Measurements from ENCODE around the gene OXSR1. TPM values are rescaled to one million over a fixed set of nuclear protein-coding genes. Genes with fewer than 3 reads are reported as not detected.
"Not testable (repeated sequence)": the region's sequence is repeated elsewhere in the genome, so short reads cannot be mapped to it uniquely, and the experiment has no call there.

OXSR1 gene
- total RNA-seq, 2 experiments from 2014 or later, result 57.3 to 59.9 TPM

GRCh38 chr3:38207254-38208003, 42.1 kb downstream of the OXSR1 start:
- Mint-ChIP-seq H3K27me3 (no peaks in the 10 kb centered on the region), H3K4me1 (peaks cover 61% of the 10 kb centered on the region), H3K9me3 (peaks cover 1% of the 10 kb centered on the region), H3K27ac (no peak overlapping the region), H3K4me3 (no peak overlapping the region), H3K36me3 (peaks cover 34% of the 10 kb centered on the region)
- no peak for DNase-seq

DNA sequence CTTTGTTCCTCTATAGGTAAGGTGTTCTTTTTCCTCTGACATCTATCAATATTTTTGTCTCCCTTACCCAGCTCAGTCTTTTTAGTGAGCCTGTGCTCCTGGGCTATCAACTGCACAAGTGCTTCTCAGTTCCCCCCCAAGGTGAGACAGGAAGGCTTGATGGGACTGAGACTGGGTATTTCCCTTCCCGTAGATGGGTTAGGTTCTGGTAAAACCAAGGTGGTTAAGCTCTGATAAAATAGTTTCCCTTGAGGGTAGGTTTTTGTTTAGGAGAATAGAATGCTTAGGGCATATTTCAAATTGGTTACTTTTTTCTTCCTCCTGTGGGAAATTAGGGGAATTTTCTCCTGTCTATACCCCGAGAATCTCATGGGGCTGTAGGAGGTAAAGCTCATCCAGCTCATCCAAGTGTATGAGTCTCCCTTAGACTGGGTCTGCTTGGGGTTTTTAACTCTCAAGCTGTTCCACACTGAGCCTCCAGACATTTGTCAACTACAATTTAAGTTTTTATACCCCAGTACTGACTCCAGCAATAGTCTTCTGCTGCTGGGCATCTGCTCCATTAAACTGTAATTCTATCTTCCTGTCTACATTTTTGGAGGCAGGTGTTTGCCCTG, 44.9 kb downstream of the OXSR1 start:
- Mint-ChIP-seq H3K4me1 (peaks cover 59% of the 10 kb centered on the region), H3K4me3 (no peak overlapping the region), H3K27ac (no peak overlapping the region), H3K9me3 (peaks cover 1% of the 10 kb centered on the region), H3K27me3 (no peaks in the 10 kb centered on the region), H3K36me3 (peaks cover 38% of the 10 kb centered on the region)
- no peak for DNase-seq

GRCh38 chr3:38212141-38212540, 46.8 kb downstream of the OXSR1 start:
- no peak overlapping the region for H3K4me3 Mint-ChIP-seq
- no peak for DNase-seq
- peaks cover 48% of the 10 kb centered on the region for H3K4me1 Mint-ChIP-seq
- no peaks in the 10 kb centered on the region for H3K27me3 Mint-ChIP-seq
- peaks cover 38% of the 10 kb centered on the region for H3K36me3 Mint-ChIP-seq
- H3K9me3 Mint-ChIP-seq, result peaks cover 1% of the 10 kb centered on the region
- H3K27ac Mint-ChIP-seq, result no peak overlapping the region

- Mint-ChIP-seq H3K36me3 (peaks cover 26% of the 10 kb centered on the region), H3K9me3 (no peaks in the 10 kb centered on the region), H3K4me3 (no peak overlapping the region), H3K4me1 (peaks cover 35% of the 10 kb centered on the region), H3K27ac (no peak overlapping the region), H3K27me3 (no peaks in the 10 kb centered on the region)
- no peak for DNase-seq
Measured at GRCh38 chr3:38214560-38214959, 49.2 kb downstream of the OXSR1 start.

DNA sequence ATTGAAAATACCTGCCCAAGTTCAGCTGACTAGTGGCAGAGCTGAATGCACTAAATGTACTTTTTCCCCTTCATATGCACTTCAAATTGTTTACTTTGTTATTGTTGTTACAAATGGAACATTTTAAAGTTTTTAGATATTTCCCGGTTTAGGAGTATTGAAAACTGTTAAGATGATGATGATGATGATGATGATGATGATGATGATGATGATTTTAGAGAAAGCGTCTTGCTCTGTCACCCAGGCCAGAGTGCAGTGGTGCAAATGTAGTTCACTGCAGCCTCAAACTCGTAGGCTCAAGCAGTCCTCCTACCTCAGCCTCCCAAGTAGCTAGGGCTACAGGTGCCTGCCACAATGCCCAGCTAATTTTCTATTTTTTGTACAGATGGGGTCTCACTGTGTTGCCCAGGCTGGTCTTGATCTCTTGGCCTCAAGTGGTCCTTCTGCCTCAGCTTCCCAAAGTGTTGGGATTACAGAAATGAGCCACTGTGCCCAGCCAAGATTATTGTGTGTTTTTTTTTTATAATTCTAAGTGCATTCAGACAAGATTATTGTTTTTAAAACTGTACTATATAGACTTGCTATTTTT, 54.4 kb downstream of the OXSR1 start:
- Mint-ChIP-seq H3K4me3 (no peak overlapping the region), H3K9me3 (no peaks in the 10 kb centered on the region), H3K27me3 (no peaks in the 10 kb centered on the region), H3K4me1 (peaks cover 6% of the 10 kb centered on the region), H3K27ac (no peak overlapping the region), H3K36me3 (peaks cover 18% of the 10 kb centered on the region)
- DNase-seq, result no peak

DNA sequence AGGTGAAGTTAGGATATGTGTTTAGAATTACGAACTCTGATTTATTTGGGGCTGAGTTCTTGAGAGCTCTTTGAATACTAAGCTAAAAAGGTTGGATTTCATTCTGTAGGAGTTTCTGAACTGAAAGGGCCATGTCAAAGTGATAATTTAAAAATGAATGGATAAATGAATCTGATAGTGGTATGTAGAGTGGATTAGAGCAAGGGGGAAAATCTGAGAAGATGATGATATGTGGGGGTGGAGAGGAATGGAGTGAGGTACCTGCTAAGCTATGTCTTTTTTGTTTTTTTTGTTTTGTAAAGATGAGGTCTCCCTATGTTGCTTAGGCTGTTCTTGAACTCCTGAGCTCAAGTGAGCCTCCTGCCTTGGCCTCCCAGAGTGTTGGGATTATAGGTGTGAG, 55.7 kb downstream of the OXSR1 start:
- H3K9me3 Mint-ChIP-seq, result no peaks in the 10 kb centered on the region
- H3K36me3 Mint-ChIP-seq, result peaks cover 20% of the 10 kb centered on the region
- H3K27ac Mint-ChIP-seq, result no peak overlapping the region
- H3K4me1 Mint-ChIP-seq, result peaks cover 6% of the 10 kb centered on the region
- no peak overlapping the region for H3K4me3 Mint-ChIP-seq
- DNase-seq, result no peak
- no peaks in the 10 kb centered on the region for H3K27me3 Mint-ChIP-seq

GRCh38 chr3:38222032-38222634, 56.8 kb downstream of the OXSR1 start:
- Mint-ChIP-seq H3K36me3 (peaks cover 18% of the 10 kb centered on the region), H3K4me1 (peaks cover 6% of the 10 kb centered on the region), H3K4me3 (no peak overlapping the region), H3K27me3 (no peaks in the 10 kb centered on the region), H3K9me3 (no peaks in the 10 kb centered on the region), H3K27ac (no peak overlapping the region)
- DNase-seq, result no peak

DNA sequence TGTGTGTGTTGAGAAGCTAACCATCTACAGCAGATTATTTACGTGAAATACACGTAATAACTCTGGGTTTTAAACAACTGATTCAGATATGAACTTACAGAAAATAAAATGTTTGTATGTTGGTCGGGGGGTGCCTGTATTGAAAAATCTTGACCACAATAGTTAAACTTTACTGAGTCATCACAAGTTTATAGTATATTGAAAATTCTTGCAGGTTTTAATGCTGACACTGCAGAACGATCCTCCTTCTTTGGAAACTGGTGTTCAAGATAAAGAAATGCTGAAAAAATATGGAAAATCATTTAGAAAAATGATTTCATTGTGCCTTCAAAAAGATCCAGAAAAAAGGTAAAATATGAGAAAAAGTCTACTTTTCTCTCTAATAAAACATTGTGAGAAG, 59.0 kb downstream of the OXSR1 start:
- Mint-ChIP-seq H3K9me3 (no peaks in the 10 kb centered on the region), H3K36me3 (peaks cover 26% of the 10 kb centered on the region), H3K4me1 (peaks cover 6% of the 10 kb centered on the region)

DNA sequence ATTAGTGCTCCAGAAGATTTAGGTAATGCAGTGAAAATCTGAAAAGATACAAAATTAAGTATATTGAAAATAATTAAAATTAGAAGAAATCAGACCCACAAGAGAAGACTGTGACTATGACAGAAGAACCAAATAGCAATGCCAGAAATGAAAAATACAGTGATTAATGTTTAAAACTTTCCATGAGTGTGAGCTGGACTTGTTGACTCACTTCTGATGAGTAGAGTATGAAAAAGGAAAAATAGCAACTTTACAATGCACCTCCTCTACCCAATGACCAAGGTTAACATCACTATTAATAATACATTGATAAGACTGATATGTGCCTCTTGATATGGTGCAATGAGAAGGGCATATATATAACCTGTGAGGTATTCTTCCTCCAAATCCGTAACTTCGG, 60.9 kb downstream of the OXSR1 start:
- no peak for DNase-seq
- H3K27me3 Mint-ChIP-seq, result no peaks in the 10 kb centered on the region
- H3K27ac Mint-ChIP-seq, result no peak overlapping the region
- no peaks in the 10 kb centered on the region for H3K9me3 Mint-ChIP-seq
- peaks cover 28% of the 10 kb centered on the region for H3K36me3 Mint-ChIP-seq
- H3K4me1 Mint-ChIP-seq, result no peaks in the 10 kb centered on the region
- no peak overlapping the region for H3K4me3 Mint-ChIP-seq

More for the DNA sequence above, 59.0 kb downstream of the OXSR1 start:
- H3K4me3 Mint-ChIP-seq, result no peak overlapping the region
- no peak overlapping the region for H3K27ac Mint-ChIP-seq
- DNase-seq, result no peak
- H3K27me3 Mint-ChIP-seq, result no peaks in the 10 kb centered on the region

- no peak overlapping the region for H3K27ac Mint-ChIP-seq
- DNase-seq, result no peak
- no peak overlapping the region for H3K4me3 Mint-ChIP-seq
- H3K9me3 Mint-ChIP-seq, result no peaks in the 10 kb centered on the region
- H3K36me3 Mint-ChIP-seq, result peaks cover 37% of the 10 kb centered on the region
- H3K4me1 Mint-ChIP-seq, result no peaks in the 10 kb centered on the region
- no peaks in the 10 kb centered on the region for H3K27me3 Mint-ChIP-seq
Measured at GRCh38 chr3:38227989-38228388, 62.7 kb downstream of the OXSR1 start.

- DNase-seq, result no peak
- Mint-ChIP-seq H3K9me3 (no peaks in the 10 kb centered on the region), H3K4me3 (no peak overlapping the region), H3K27ac (no peak overlapping the region), H3K4me1 (no peaks in the 10 kb centered on the region), H3K27me3 (no peaks in the 10 kb centered on the region), H3K36me3 (peaks cover 47% of the 10 kb centered on the region)
Measured at GRCh38 chr3:38229036-38229435, 63.7 kb downstream of the OXSR1 start.

DNA sequence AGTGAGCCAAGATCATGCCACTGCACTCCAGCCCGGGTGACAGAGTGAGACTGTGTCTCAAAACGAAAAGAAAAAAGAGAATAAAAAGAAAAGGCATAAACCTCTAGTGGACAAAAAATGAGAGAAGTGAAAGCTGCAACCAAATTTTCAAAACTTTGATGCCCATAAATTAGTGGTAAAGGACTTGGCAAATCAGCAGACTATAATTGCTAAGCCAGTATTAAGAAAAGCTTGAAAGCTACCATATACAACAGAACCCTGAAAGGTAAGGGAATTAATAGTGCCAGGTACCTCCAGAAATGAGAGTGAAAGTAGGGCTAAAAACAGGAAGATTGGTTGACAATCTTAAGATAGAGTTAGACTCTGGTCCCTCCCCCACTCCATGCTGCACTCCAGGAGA, 67.4 kb downstream of the OXSR1 start:
- Mint-ChIP-seq H3K36me3 (peaks cover 71% of the 10 kb centered on the region), H3K27me3 (no peaks in the 10 kb centered on the region), H3K27ac (no peak overlapping the region), H3K4me1 (no peaks in the 10 kb centered on the region), H3K9me3 (peaks cover 13% of the 10 kb centered on the region), H3K4me3 (no peak overlapping the region)
- DNase-seq, result no peak

DNA sequence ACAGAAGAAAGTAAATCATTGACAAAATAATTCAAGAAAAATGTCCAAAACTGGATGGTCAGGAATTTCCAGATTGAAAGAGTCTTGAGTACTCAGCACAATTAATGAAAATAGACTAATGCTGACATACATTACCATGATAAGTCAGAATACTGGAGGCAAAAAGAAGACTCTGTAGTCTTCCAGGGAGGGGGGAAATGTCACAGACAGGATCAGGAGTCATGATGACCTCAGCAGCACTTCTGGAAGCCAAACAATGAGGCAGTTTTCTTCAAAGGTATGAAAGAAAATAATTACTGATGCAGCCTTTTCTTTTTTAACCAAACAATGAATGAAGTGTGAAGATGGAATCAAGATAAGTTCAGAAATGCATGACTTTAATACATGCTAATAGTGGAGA, 70.1 kb downstream of the OXSR1 start:
- H3K27me3 Mint-ChIP-seq, result no peaks in the 10 kb centered on the region
- no peak for DNase-seq
- H3K4me1 Mint-ChIP-seq, result no peaks in the 10 kb centered on the region
- H3K27ac Mint-ChIP-seq, result no peak overlapping the region
- peaks cover 84% of the 10 kb centered on the region for H3K36me3 Mint-ChIP-seq
- H3K9me3 Mint-ChIP-seq, result peaks cover 22% of the 10 kb centered on the region
- H3K4me3 Mint-ChIP-seq, result no peak overlapping the region

DNA sequence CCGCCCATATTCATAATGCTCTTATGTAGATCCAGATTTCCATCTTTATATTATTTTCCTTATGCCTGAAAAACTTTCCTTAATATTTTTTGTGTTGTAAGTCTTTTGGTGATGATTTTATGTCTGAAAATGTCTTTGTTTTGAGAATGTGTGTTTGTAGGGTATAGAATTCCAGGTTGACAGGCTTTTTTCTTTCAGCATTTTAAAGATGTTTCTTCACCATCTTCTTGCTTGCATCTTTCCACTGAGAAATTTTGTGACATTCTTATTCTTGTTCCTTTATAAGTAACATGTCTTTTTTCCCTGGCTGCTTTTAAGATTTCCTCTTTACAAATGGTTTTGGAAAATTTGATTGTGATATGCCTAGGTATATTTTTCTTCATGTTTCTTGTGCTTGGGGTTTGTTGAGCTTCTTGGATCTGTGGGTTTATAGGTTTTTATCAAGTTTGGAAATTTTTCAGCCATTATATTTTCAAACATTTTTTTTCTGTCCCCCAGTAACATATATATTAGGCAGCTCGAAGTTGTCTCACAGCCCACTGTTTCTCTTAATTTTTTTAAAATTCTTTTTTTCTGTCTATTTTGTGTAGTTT, 73.2 kb downstream of the OXSR1 start:
- Mint-ChIP-seq H3K9me3 (peaks cover 22% of the 10 kb centered on the region), H3K27me3 (no peaks in the 10 kb centered on the region), H3K27ac (no peak overlapping the region), H3K4me1 (peaks cover 3% of the 10 kb centered on the region), H3K36me3 (peaks cover 71% of the 10 kb centered on the region), H3K4me3 (no peak overlapping the region)
- DNase-seq, result no peak

- H3K27ac Mint-ChIP-seq, result not testable (repeated sequence)
Measured at GRCh38 chr3:38242812-38243211, 77.5 kb downstream of the OXSR1 start.

More at GRCh38 chr3:38242812-38243211, 77.5 kb downstream of the OXSR1 start:
- not testable (repeated sequence) for H3K9me3 Mint-ChIP-seq, DNase-seq, H3K27me3 Mint-ChIP-seq, H3K4me1 Mint-ChIP-seq, H3K4me3 Mint-ChIP-seq
- peaks cover 30% of the 10 kb centered on the region for H3K36me3 Mint-ChIP-seq
